H1 (cell line): ENCODE results near the gene PLPP2.

Experiments
- CHD7 ChIP-seq: fragments of 300-600 bp; sonication (generic); IDR thresholded peaks from 2 replicates; pipeline ENCODE4 v1.7.1; 2012; ENCODE audit warnings: low read length, moderate library complexity, mild to moderate bottlenecking, inconsistent platforms; ENCODE audit not compliant: insufficient replicate concordance
- CTCF ChIP-seq, 3 experiments: IDR thresholded peaks; 1 replicate in 2 of 3; 2 replicates in 1 of 3; pipeline versions ENCODE4 v1.5.1 to v1.6.1; 2011; ENCODE audit warnings: low read length in 3 of 3, mild to moderate bottlenecking in 3 of 3, inconsistent platforms in 2 of 3, low read depth in 1 of 3, moderate library complexity in 1 of 3; ENCODE audit not compliant: insufficient read depth in 1 of 3; ENCODE audit errors: control extremely low read depth in 1 of 3
- E2F6 ChIP-seq: IDR thresholded peaks from 2 replicates; pipeline ENCODE4 v1.6.1; 2012; ENCODE audit warnings: inconsistent platforms
- EP300 ChIP-seq, 2 experiments: IDR thresholded peaks; 1 replicate in 1 of 2; 2 replicates in 1 of 2; pipeline ENCODE4 v1.6.1; 2011 to 2012; ENCODE audit warnings: low read depth in 2 of 2, low read length in 2 of 2, mild to moderate bottlenecking in 2 of 2, borderline replicate concordance in 1 of 2, inconsistent platforms in 1 of 2, moderate library complexity in 1 of 2
- JUN ChIP-seq: IDR thresholded peaks from 2 replicates; pipeline ENCODE4 v1.6.1; 2011; ENCODE audit warnings: low read depth, mild to moderate bottlenecking, improper control_type of control experiment, low read length
- PHF8 ChIP-seq: fragments of 200-600 bp; sonication (generic); conservative IDR thresholded peaks from 2 replicates; pipeline ENCODE4 v1.7.1; 2012; ENCODE audit warnings: low read depth, mild to moderate bottlenecking, inconsistent platforms, low read length, moderate library complexity
- POLR2A ChIP-seq, 2 experiments: IDR thresholded peaks; 1 replicate in 1 of 2; 2 replicates in 1 of 2; pipeline ENCODE4 v1.6.1; 2011; ENCODE audit warnings: low read depth in 2 of 2, low read length in 2 of 2, mild to moderate bottlenecking in 2 of 2; ENCODE audit errors: control extremely low read depth in 1 of 2
- POLR2AphosphoS5 ChIP-seq: IDR thresholded peaks from 2 replicates; pipeline ENCODE4 v1.6.1; 2011; ENCODE audit warnings: low read depth, low read length
- SIRT6 ChIP-seq: IDR thresholded peaks from one replicate; pipeline ENCODE4 v1.7.1; 2012; ENCODE audit warnings: low read length, inconsistent platforms
- TAF1 ChIP-seq: IDR thresholded peaks from 2 replicates; pipeline ENCODE4 v1.6.1; 2011; ENCODE audit warnings: mild to moderate bottlenecking, low read depth, low read length
- YY1 ChIP-seq: IDR thresholded peaks from 2 replicates; pipeline ENCODE4 v1.6.1; 2011; ENCODE audit warnings: low read depth, mild to moderate bottlenecking, low read length

- TF ChIP-seq YY1, result no peak
- no peak for TF ChIP-seq POLR2A (IDR thresholded peaks at IDR 0.05; ENCODE audit: control extremely low read depth in 1 of 2, low read depth in 2 of 2, low read length in 2 of 2)
- no peak for TF ChIP-seq CTCF (IDR thresholded peaks at IDR 0.05; ENCODE audit: control extremely low read depth in 1 of 3, insufficient read depth in 1 of 3, low read depth in 1 of 3, low read length in 3 of 3)
- TF ChIP-seq SIRT6, result no peak
- no peak for TF ChIP-seq TAF1
- no peak for TF ChIP-seq JUN
- TF ChIP-seq CHD7, result no peak
- TF ChIP-seq POLR2AphosphoS5, result no peak
- no peak for TF ChIP-seq PHF8
- TF ChIP-seq E2F6, result no peak
- no peak for TF ChIP-seq EP300 (IDR thresholded peaks at IDR 0.05; ENCODE audit: borderline replicate concordance in 1 of 2, low read depth in 2 of 2, low read length in 2 of 2)
These were observed 44.7 kb downstream of the PLPP2 start for GRCh38 chr19:246551-246950.
